ENCODE results near the gene PKNOX2.

Gene PKNOX2

GRCh38 chr11:125429807-125430678 lies 265.5 kb downstream of the PKNOX2 start:
- no peak for DNase-seq (ENCODE audit: low read depth in 4 of 4, low spot score in 1 of 4)

- DNase-seq (ENCODE audit: low read depth in 4 of 4, low spot score in 1 of 4), result no peak
Observed at GRCh38 chr11:125431009-125431408, 266.5 kb downstream of the PKNOX2 start.

- no peak for DNase-seq (ENCODE audit: low read depth in 4 of 4, low spot score in 1 of 4)
Observed at GRCh38 chr11:125431481-125431880, 266.9 kb downstream of the PKNOX2 start.

GRCh38 chr11:125433454-125434121 lies 269.0 kb downstream of the PKNOX2 start:
- no peak for DNase-seq (ENCODE audit: low read depth in 4 of 4, low spot score in 1 of 4)

- DNase-seq (ENCODE audit: low read depth in 4 of 4, low spot score in 1 of 4), result no peak
Observed at GRCh38 chr11:125435461-125436238, 271.1 kb downstream of the PKNOX2 start.

- DNase-seq (ENCODE audit: low read depth in 4 of 4, low spot score in 1 of 4), result no peak
Observed at GRCh38 chr11:125441648-125442410, 277.3 kb downstream of the PKNOX2 start.

GRCh38 chr11:125442946-125443345 lies 278.4 kb downstream of the PKNOX2 start:
- DNase-seq (ENCODE audit: low read depth in 4 of 4, low spot score in 1 of 4), result no peak

- DNase-seq (ENCODE audit: low read depth in 4 of 4, low spot score in 1 of 4), result no peak
Observed at GRCh38 chr11:125443767-125444311, 279.3 kb downstream of the PKNOX2 start.

- DNase-seq (ENCODE audit: low read depth in 4 of 4, low spot score in 1 of 4), result no peak
Observed at GRCh38 chr11:125445731-125446130, 281.2 kb downstream of the PKNOX2 start.

- DNase-seq (ENCODE audit: low read depth in 4 of 4, low spot score in 1 of 4), result no peak
Observed at GRCh38 chr11:125446279-125446678, 281.7 kb downstream of the PKNOX2 start.

GRCh38 chr11:125447721-125448120 lies 283.2 kb downstream of the PKNOX2 start:
- no peak for DNase-seq (ENCODE audit: low read depth in 4 of 4, low spot score in 1 of 4)

GRCh38 chr11:125448136-125448535 lies 283.6 kb downstream of the PKNOX2 start:
- DNase-seq (ENCODE audit: low read depth in 4 of 4, low spot score in 1 of 4), result no peak

- no peak for DNase-seq (ENCODE audit: low read depth in 4 of 4, low spot score in 1 of 4)
Observed at GRCh38 chr11:125449565-125449964, 285.0 kb downstream of the PKNOX2 start.

- DNase-seq (ENCODE audit: low read depth in 4 of 4, low spot score in 1 of 4), result no peak
Observed at GRCh38 chr11:125451400-125452124, 287.0 kb downstream of the PKNOX2 start.

GRCh38 chr11:125452125-125452470 lies 287.5 kb downstream of the PKNOX2 start:
- DNase-seq (ENCODE audit: low read depth in 4 of 4, low spot score in 1 of 4), result no peak

- DNase-seq (ENCODE audit: low read depth in 4 of 4, low spot score in 1 of 4), result no peak
Observed at GRCh38 chr11:125454047-125454446, 289.5 kb downstream of the PKNOX2 start.

- DNase-seq (ENCODE audit: low read depth in 4 of 4, low spot score in 1 of 4), result no peak
Observed at GRCh38 chr11:125455851-125456250, 291.3 kb downstream of the PKNOX2 start.

- DNase-seq (ENCODE audit: low read depth in 4 of 4, low spot score in 1 of 4), result no peak
Observed at GRCh38 chr11:125457814-125458343, 293.3 kb downstream of the PKNOX2 start.

- DNase-seq (ENCODE audit: low read depth in 4 of 4, low spot score in 1 of 4), result no peak
Observed at GRCh38 chr11:125460275-125460674, 295.7 kb downstream of the PKNOX2 start.

Measured in stimulated activated CD4-positive, alpha-beta T cell treated with anti-CD3 and anti-CD28 coated beads, Interleukin-1b, Interleukin-23, amount 100 ng/mL, for 24 hours (primary cell).